ENCODE measurements around the gene RGS6.

The RGS6 gene

GRCh38 chr14:72401632-72402376 is 469.6 kb downstream of the RGS6 start:
- peak; percentile 73 for FAIRE-seq
- TF ChIP-seq POLR2AphosphoS5 (IDR thresholded peaks at IDR 0.05; ENCODE audit: low read depth, low read length) (no peak), POLR2A (IDR thresholded peaks at IDR 0.05; ENCODE audit: low read depth, low read length) (no peak), TAF1 (IDR thresholded peaks at IDR 0.05; ENCODE audit: borderline replicate concordance, low read depth, low read length) (no peak)
- no peak for DNase-seq (ENCODE audit: insufficient read length)

- DNase-seq (ENCODE audit: insufficient read length), result no peak
- TF ChIP-seq TAF1 (IDR thresholded peaks at IDR 0.05; ENCODE audit: borderline replicate concordance, low read depth, low read length), result no peak
- TF ChIP-seq POLR2AphosphoS5 (IDR thresholded peaks at IDR 0.05; ENCODE audit: low read depth, low read length), result no peak
- TF ChIP-seq POLR2A (IDR thresholded peaks at IDR 0.05; ENCODE audit: low read depth, low read length), result no peak
- no peak for FAIRE-seq
Measured at GRCh38 chr14:72402377-72402772, 470.1 kb downstream of the RGS6 start.

GRCh38 chr14:72404106-72404774 is 472.0 kb downstream of the RGS6 start:
- no peak for FAIRE-seq
- TF ChIP-seq TAF1 (IDR thresholded peaks at IDR 0.05; ENCODE audit: borderline replicate concordance, low read depth, low read length) (no peak), POLR2A (IDR thresholded peaks at IDR 0.05; ENCODE audit: low read depth, low read length) (no peak), POLR2AphosphoS5 (IDR thresholded peaks at IDR 0.05; ENCODE audit: low read depth, low read length) (no peak)
- DNase-seq (ENCODE audit: insufficient read length), result no peak

- DNase-seq (ENCODE audit: insufficient read length) (no peak), FAIRE-seq (no peak)
- TF ChIP-seq POLR2AphosphoS5 (IDR thresholded peaks at IDR 0.05; ENCODE audit: low read depth, low read length) (no peak), TAF1 (IDR thresholded peaks at IDR 0.05; ENCODE audit: borderline replicate concordance, low read depth, low read length) (no peak), POLR2A (IDR thresholded peaks at IDR 0.05; ENCODE audit: low read depth, low read length) (no peak)
Measured at GRCh38 chr14:72404998-72405397, 472.8 kb downstream of the RGS6 start.

GRCh38 chr14:72408020-72408419 is 475.8 kb downstream of the RGS6 start:
- TF ChIP-seq TAF1 (IDR thresholded peaks at IDR 0.05; ENCODE audit: borderline replicate concordance, low read depth, low read length), result no peak
- no peak for TF ChIP-seq POLR2A (IDR thresholded peaks at IDR 0.05; ENCODE audit: low read depth, low read length)
- TF ChIP-seq POLR2AphosphoS5 (IDR thresholded peaks at IDR 0.05; ENCODE audit: low read depth, low read length), result no peak
- no peak for FAIRE-seq

GRCh38 chr14:72409047-72409446 is 476.8 kb downstream of the RGS6 start:
- no peak for TF ChIP-seq POLR2AphosphoS5 (IDR thresholded peaks at IDR 0.05; ENCODE audit: low read depth, low read length)
- no peak for TF ChIP-seq POLR2A (IDR thresholded peaks at IDR 0.05; ENCODE audit: low read depth, low read length)
- no peak for TF ChIP-seq TAF1 (IDR thresholded peaks at IDR 0.05; ENCODE audit: borderline replicate concordance, low read depth, low read length)
- no peak for DNase-seq (ENCODE audit: insufficient read length)
- no peak for FAIRE-seq

More at GRCh38 chr14:72408020-72408419, 475.8 kb downstream of the RGS6 start:
- no peak for DNase-seq (ENCODE audit: insufficient read length)

GRCh38 chr14:72416081-72416849 is 484.0 kb downstream of the RGS6 start:
- FAIRE-seq (no peak), DNase-seq (ENCODE audit: insufficient read length) (no peak)
- TF ChIP-seq POLR2A (IDR thresholded peaks at IDR 0.05; ENCODE audit: low read depth, low read length), result no peak
- no peak for TF ChIP-seq TAF1 (IDR thresholded peaks at IDR 0.05; ENCODE audit: borderline replicate concordance, low read depth, low read length)
- no peak for TF ChIP-seq POLR2AphosphoS5 (IDR thresholded peaks at IDR 0.05; ENCODE audit: low read depth, low read length)

- FAIRE-seq (peak; percentile 69), DNase-seq (ENCODE audit: insufficient read length) (no peak)
- no peak for TF ChIP-seq TAF1 (IDR thresholded peaks at IDR 0.05; ENCODE audit: borderline replicate concordance, low read depth, low read length)
- no peak for TF ChIP-seq POLR2AphosphoS5 (IDR thresholded peaks at IDR 0.05; ENCODE audit: low read depth, low read length)
- TF ChIP-seq POLR2A (IDR thresholded peaks at IDR 0.05; ENCODE audit: low read depth, low read length), result no peak
Measured at GRCh38 chr14:72416892-72417291, 484.7 kb downstream of the RGS6 start.

GRCh38 chr14:72418806-72419205 is 486.6 kb downstream of the RGS6 start:
- DNase-seq (ENCODE audit: insufficient read length) (no peak), FAIRE-seq (no peak)
- TF ChIP-seq POLR2A (IDR thresholded peaks at IDR 0.05; ENCODE audit: low read depth, low read length), result no peak
- no peak for TF ChIP-seq TAF1 (IDR thresholded peaks at IDR 0.05; ENCODE audit: borderline replicate concordance, low read depth, low read length)
- no peak for TF ChIP-seq POLR2AphosphoS5 (IDR thresholded peaks at IDR 0.05; ENCODE audit: low read depth, low read length)

GRCh38 chr14:72419226-72419775 is 487.1 kb downstream of the RGS6 start:
- DNase-seq (ENCODE audit: insufficient read length), result no peak
- TF ChIP-seq TAF1 (IDR thresholded peaks at IDR 0.05; ENCODE audit: borderline replicate concordance, low read depth, low read length), result no peak
- no peak for TF ChIP-seq POLR2A (IDR thresholded peaks at IDR 0.05; ENCODE audit: low read depth, low read length)
- TF ChIP-seq POLR2AphosphoS5 (IDR thresholded peaks at IDR 0.05; ENCODE audit: low read depth, low read length), result no peak
- no peak for FAIRE-seq

Measured in GM12892 (cell line).